GM19395 (cell line): Measurements from ENCODE around the gene MEIS1.

Experiments used
- ATAC-seq: cut with Tn5 transposase; IDR thresholded peaks from one replicate; pipeline ENCODE4 v1.9.1; 2021; ENCODE audit warnings: mild to moderate bottlenecking, moderate library complexity; ENCODE audit not compliant: unreplicated experiment

MEIS1 gene

GRCh38 chr2:66443979-66444861, 9.3 kb downstream of the MEIS1 start:
- ATAC-seq: no peak

- no peak for ATAC-seq
Measured at GRCh38 chr2:66445076-66445924, 10.4 kb downstream of the MEIS1 start.

- no peak for ATAC-seq
Measured at GRCh38 chr2:66445925-66446871, 11.3 kb downstream of the MEIS1 start.

GRCh38 chr2:66446941-66447340, 12.0 kb downstream of the MEIS1 start:
- ATAC-seq: no peak

- ATAC-seq: no peak
Measured at GRCh38 chr2:66447677-66448076, 12.8 kb downstream of the MEIS1 start.

GRCh38 chr2:66448136-66448991, 13.4 kb downstream of the MEIS1 start:
- no peak for ATAC-seq

- no peak for ATAC-seq
Measured at GRCh38 chr2:66452214-66452613, 17.3 kb downstream of the MEIS1 start.

GRCh38 chr2:66452917-66453316, 18.0 kb downstream of the MEIS1 start:
- no peak for ATAC-seq

GRCh38 chr2:66455490-66455889, 20.6 kb downstream of the MEIS1 start:
- ATAC-seq: no peak

DNA sequence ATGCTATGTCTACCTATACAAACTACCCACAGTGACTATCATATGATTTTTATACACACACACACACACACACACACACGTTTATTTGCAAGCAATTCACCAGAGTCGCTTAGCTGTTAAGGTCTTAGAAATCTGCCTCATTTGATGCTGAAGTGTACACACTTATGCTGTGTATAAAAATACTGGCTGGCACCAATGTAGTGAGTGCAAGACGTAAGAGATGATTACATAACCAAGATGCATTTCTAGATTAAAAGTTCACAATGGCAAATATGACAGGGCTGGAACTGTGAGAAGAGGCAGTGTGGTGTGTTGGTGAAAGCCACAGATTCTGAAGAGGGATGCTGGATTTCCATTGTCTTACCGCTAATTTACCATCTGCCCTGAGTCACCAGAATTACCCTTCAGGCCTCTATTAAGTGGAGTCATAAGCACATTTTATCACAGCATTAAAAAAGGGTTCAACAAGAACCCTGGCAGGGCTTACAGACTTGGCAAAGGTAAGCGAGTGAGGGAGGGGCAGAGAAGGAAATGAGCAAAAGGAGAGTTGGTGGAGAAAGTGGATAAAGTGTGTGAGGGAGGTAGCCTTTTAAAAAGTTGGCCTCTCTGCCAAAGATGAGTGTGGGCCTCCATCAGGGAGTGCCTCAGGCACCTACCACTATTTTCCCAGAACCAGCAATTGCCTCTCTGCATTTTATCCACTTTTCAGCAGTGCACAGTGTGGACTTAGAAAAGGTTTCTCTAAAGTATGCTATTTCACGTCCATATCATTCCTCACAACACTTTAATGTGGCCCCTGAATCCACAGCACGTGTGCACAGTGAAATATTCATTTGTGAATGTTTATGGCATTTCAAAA, 21.5 kb downstream of the MEIS1 start:
- no peak for ATAC-seq

- no peak for ATAC-seq
Measured at GRCh38 chr2:66457545-66457944, 22.6 kb downstream of the MEIS1 start.

- no peak for ATAC-seq
Measured at GRCh38 chr2:66460031-66460430, 25.1 kb downstream of the MEIS1 start.

DNA sequence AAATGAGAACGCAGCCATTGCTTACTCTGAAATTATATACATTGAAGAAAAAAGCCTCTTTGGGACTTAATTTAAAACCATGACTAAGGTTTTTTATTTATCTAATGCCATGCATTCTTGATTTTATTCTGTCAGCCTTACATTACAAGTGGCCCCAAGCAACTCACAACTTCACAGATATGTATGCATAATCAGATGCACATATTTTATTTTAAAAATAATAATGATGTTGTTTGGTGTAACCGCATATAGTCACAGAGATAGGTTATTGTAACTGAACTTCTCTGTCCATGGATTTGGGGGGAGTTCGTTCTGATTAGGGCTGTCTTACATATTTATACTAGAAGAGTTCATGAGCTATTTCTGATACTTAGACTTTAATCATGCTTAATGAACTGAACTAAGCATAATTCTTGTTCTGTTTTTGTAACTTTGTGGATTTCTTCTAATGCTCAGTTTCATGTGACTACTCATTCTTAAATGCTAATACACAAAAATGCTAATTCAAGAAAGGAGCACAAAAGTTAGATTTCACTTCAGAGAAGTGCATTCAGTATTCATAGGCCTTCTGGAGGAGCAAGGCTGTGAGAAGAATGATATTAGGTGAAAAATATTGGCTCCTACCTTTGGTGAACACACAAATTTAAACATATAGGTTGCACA, 26.2 kb downstream of the MEIS1 start:
- no peak for ATAC-seq

DNA sequence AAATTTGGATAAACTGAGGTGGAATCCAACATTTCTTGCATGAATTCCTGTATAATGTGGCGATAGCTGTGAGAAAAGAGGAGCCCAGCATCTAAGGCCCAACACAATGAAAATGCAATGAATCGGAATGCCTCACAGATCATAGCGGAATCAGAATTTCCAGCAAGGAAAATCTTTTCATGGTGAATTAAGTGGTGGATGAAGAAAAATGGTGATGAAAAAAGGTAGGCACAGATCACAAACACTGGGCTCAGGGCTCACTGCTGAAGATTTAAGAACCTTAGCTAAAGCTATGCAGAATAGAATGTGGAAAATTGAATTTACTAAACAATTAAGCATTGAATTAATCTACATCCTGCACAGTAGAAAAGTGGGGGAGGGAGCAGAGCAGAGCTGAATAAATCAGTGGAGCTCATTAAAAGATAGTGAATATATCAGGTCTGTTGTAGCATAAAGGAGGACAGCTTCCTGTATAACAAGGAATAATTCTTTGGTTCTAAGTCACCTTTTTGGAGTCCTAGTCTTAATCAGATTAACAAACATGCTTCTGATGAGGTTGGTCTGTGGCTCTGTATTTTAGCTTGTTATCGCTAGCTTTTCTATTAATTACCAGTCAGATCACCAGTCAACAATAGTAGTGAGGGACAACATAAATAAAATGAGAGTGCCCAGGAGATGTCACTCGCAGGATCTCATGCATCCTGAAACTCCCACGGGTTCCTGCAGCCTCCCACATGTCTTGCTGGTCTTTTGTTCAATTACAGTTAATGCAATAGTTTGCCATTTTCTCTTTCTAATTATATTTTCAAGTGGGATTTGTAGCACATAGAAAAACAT, 27.0 kb downstream of the MEIS1 start:
- no peak for ATAC-seq

GRCh38 chr2:66462501-66462825, 27.5 kb downstream of the MEIS1 start:
- ATAC-seq: no peak

DNA sequence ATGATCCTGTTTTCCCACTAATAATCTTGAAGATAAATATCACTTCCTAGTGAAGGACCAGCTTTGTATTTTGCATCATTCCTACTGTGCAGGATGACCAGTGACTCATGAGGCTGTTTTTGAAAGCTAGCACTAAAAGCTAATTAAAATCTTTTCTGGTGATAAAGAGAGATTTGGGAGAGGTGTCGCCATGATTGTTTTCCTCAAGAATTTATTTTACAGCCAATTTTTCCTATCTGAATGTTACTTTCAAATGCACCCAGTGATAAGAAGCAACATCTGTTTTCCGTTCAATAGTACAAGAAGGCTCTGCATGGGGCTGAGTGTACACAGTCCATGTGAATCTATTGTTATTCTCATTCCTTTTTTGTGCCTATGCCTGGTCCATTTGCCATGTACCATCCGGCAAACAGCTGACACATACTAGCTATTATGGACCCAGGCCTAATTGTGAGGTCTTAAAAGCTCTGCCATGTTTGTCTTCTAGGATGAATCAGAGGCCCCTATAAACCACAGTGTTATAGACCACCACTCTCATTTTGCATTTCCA, 28.4 kb downstream of the MEIS1 start:
- ATAC-seq: no peak

DNA sequence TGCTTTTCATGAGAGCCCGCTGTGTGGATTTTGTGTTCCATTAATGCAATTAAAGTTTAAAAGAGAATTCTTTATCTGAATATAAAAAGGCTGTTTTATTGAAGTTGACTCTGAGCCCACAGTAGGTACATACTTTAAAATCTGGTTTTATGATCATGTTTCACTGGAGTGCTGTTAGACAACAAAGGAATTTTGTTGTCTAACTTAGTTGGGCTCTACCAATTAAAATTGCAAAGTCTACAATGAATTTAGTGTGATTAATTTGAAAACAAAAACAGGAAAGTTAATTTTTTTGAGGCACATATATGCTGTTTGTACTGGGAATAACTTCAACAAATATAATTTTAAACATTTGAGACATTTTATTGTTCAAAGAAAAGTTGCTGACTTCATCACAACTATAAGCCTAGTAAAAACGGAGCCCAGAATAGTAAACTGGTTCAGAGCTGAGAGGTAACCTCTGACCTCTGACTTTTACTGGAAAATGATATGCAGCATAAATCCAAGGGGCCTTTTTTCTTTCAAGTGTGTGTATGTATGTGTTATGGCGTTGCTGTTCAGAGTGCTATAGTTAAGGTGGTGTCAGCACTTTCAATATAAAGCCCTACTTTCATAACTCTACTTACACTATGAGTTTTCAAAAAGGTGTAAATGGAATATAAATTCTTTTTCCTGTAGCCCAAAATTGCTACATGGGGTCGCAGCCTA, 30.2 kb downstream of the MEIS1 start:
- no peak for ATAC-seq
